Right lung (tissue), 5 donors: Measurements from ENCODE around the gene RANBP10. TPM values are rescaled to one million over a fixed set of nuclear protein-coding genes. Genes with fewer than 3 reads are reported as not detected.

Experiments
- DNase-seq, 2 donors: peaks; one replicate each; pipeline ENCODE4 v3.0.0-alpha.2; 2013
- polyA plus RNA-seq, 5 donors: library from polyadenylated mRNA; unstranded; fragments of 120-200 nt; gene quantifications; one replicate each; pipeline versions ENCODE4 v1.2.1 to v1.2.3, GENCODE V29; 2013; ENCODE audit warnings: inconsistent platforms in 1 of 5, low replicate concordance in 1 of 5; ENCODE audit not compliant: insufficient read length in 5 of 5, insufficient read depth in 1 of 5

The RANBP10 gene
- polyA plus RNA-seq, 5 donors, result 27.8 to 48.2 (median 36.8) TPM

- no peak for DNase-seq
These were observed 23.6 kb downstream of the RANBP10 start for GRCh38 chr16:67782567-67783352.

- DNase-seq, result no peak
These were observed 24.8 kb downstream of the RANBP10 start for GRCh38 chr16:67781565-67781921.

GRCh38 chr16:67780847-67781564, 25.4 kb downstream of the RANBP10 start:
- DNase-seq, result no peak

- DNase-seq, result no peak
These were observed 26.9 kb downstream of the RANBP10 start for GRCh38 chr16:67779256-67780014.

- no peak for DNase-seq
These were observed 31.1 kb downstream of the RANBP10 start for GRCh38 chr16:67775273-67775672.

- DNase-seq, result no peak
These were observed 31.9 kb downstream of the RANBP10 start for GRCh38 chr16:67774457-67774853.

GRCh38 chr16:67773569-67774456, 32.5 kb downstream of the RANBP10 start:
- no peak for DNase-seq

- DNase-seq, result no peak
These were observed 33.3 kb downstream of the RANBP10 start for GRCh38 chr16:67773099-67773498.

GRCh38 chr16:67770346-67770991, 35.9 kb downstream of the RANBP10 start:
- no peak for DNase-seq

GRCh38 chr16:67767953-67768352, 38.4 kb downstream of the RANBP10 start:
- no peak for DNase-seq

GRCh38 chr16:67766291-67766690, 40.1 kb downstream of the RANBP10 start:
- no peak for DNase-seq

- no peak for DNase-seq
These were observed 42.1 kb downstream of the RANBP10 start for GRCh38 chr16:67764158-67764667.

- no peak for DNase-seq
These were observed 43.3 kb downstream of the RANBP10 start for GRCh38 chr16:67763066-67763465.

GRCh38 chr16:67762385-67762784, 44.0 kb downstream of the RANBP10 start:
- no peak for DNase-seq

GRCh38 chr16:67761924-67762323, 44.4 kb downstream of the RANBP10 start:
- DNase-seq, result no peak

- no peak for DNase-seq
These were observed 45.5 kb downstream of the RANBP10 start for GRCh38 chr16:67760956-67761230.

- DNase-seq, result no peak
These were observed 46.0 kb downstream of the RANBP10 start for GRCh38 chr16:67760206-67760955.

- DNase-seq, result no peak
These were observed 47.4 kb downstream of the RANBP10 start for GRCh38 chr16:67758966-67759365.

- no peak for DNase-seq
These were observed 48.4 kb downstream of the RANBP10 start for GRCh38 chr16:67758006-67758405.

GRCh38 chr16:67752641-67753040, 53.7 kb downstream of the RANBP10 start:
- DNase-seq, result no peak
